Measurements from ENCODE around the gene FOSL2. TPM values are rescaled to one million over a fixed set of nuclear protein-coding genes. Genes with fewer than 3 reads are reported as not detected.

FOSL2 gene
- total and polyA plus RNA-seq, 5 donors from 2014 or later = 1.9 to 195 (median 3.1) TPM

GRCh38 chr2:28434600-28434989, 41.9 kb downstream of the FOSL2 start:
- Histone ChIP-seq H3K4me1 (ENCODE audit: control insufficient read depth, insufficient read depth, low read length, poor library complexity, severe bottlenecking) (peaks cover 6% of the 10 kb centered on the region), H3K27ac (ENCODE audit: insufficient read depth, low read length, poor library complexity, severe bottlenecking) (no peak overlapping the region), H3K27me3 (ENCODE audit: control insufficient read depth, insufficient read depth, low read length) (no peaks in the 10 kb centered on the region), H3K4me3 (ENCODE audit: low read depth, low read length) (no peak overlapping the region), H3K9me3 (ENCODE audit: control insufficient read depth in 2 of 2, low read length in 2 of 2) (no peaks in the 10 kb centered on the region), H3K36me3 (ENCODE audit: control insufficient read depth, insufficient read depth, low read length) (no peaks in the 10 kb centered on the region)
- Mint-ChIP-seq H3K9me3 (peaks cover 0 to 1% (median 0%) of the 10 kb centered on the region in 7 donors), H3K4me3 (no peak overlapping the region), H3K4me1 (peaks cover 0 to 8% (median 0%) of the 10 kb centered on the region in 4 donors), H3K36me3 (no peaks in the 10 kb centered on the region), H3K27ac (no peak overlapping the region), H3K27me3 (no peaks in the 10 kb centered on the region)
- no peak for DNase-seq
- no peak for ATAC-seq (ENCODE audit: low read depth in 2 of 2)

DNA sequence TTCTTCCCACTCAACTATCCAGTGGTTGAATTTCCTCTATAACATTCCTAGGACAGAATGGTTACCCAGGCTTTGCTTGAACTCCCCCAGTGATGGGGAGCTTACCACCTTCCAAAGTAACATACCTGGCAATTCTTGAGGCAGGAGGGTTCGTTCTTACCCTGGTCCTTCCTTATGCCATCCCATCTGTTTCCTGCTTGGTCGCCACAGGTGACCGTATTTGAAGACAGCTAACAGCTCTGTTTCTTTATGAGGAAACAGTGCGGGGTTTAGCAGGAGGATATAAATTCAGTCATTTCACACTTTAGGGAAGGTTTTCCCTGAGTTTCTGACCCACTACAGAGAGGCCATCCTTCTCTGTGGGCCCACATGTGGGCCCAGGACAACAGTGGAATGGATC, 42.6 kb downstream of the FOSL2 start:
- Mint-ChIP-seq H3K27ac (no peak overlapping the region), H3K27me3 (no peaks in the 10 kb centered on the region), H3K9me3 (peaks cover 0 to 1% (median 0%) of the 10 kb centered on the region in 7 donors), H3K4me1 (peaks cover 0 to 7% (median 0%) of the 10 kb centered on the region in 4 donors), H3K36me3 (no peaks in the 10 kb centered on the region), H3K4me3 (no peak overlapping the region)
- Histone ChIP-seq H3K27me3 (ENCODE audit: control insufficient read depth, insufficient read depth, low read length) (no peaks in the 10 kb centered on the region), H3K9me3 (ENCODE audit: control insufficient read depth in 2 of 2, low read length in 2 of 2) (no peaks in the 10 kb centered on the region), H3K4me1 (ENCODE audit: control insufficient read depth, insufficient read depth, low read length, poor library complexity, severe bottlenecking) (peaks cover 4% of the 10 kb centered on the region), H3K36me3 (ENCODE audit: control insufficient read depth, insufficient read depth, low read length) (no peaks in the 10 kb centered on the region), H3K4me3 (ENCODE audit: low read depth, low read length) (no peak overlapping the region), H3K27ac (ENCODE audit: insufficient read depth, low read length, poor library complexity, severe bottlenecking) (no peak overlapping the region)
- no peak for ATAC-seq (ENCODE audit: low read depth in 2 of 2)
- no peak for DNase-seq

GRCh38 chr2:28435814-28436351, 43.2 kb downstream of the FOSL2 start:
- no peak for ATAC-seq (ENCODE audit: low read depth in 2 of 2)
- H3K36me3 Mint-ChIP-seq = no peaks in the 10 kb centered on the region
- Histone ChIP-seq H3K4me3 (ENCODE audit: low read depth, low read length) (no peak overlapping the region), H3K36me3 (ENCODE audit: control insufficient read depth, insufficient read depth, low read length) (no peaks in the 10 kb centered on the region), H3K4me1 (ENCODE audit: control insufficient read depth, insufficient read depth, low read length, poor library complexity, severe bottlenecking) (no peaks in the 10 kb centered on the region), H3K27ac (ENCODE audit: insufficient read depth, low read length, poor library complexity, severe bottlenecking) (no peak overlapping the region), H3K27me3 (ENCODE audit: control insufficient read depth, insufficient read depth, low read length) (no peaks in the 10 kb centered on the region), H3K9me3 (ENCODE audit: control insufficient read depth in 2 of 2, low read length in 2 of 2) (no peaks in the 10 kb centered on the region)
- peaks cover 0 to under 1% (median 0%) of the 10 kb centered on the region in 4 donors for H3K4me1 Mint-ChIP-seq
- peaks cover 0 to 1% (median 0%) of the 10 kb centered on the region in 7 donors for H3K9me3 Mint-ChIP-seq
- DNase-seq = no peak
- peak overlapping the region in 2 of 3 donors; percentile 51 to 52 for H3K27ac Mint-ChIP-seq
- no peak overlapping the region for H3K4me3 Mint-ChIP-seq
- no peaks in the 10 kb centered on the region for H3K27me3 Mint-ChIP-seq

DNA sequence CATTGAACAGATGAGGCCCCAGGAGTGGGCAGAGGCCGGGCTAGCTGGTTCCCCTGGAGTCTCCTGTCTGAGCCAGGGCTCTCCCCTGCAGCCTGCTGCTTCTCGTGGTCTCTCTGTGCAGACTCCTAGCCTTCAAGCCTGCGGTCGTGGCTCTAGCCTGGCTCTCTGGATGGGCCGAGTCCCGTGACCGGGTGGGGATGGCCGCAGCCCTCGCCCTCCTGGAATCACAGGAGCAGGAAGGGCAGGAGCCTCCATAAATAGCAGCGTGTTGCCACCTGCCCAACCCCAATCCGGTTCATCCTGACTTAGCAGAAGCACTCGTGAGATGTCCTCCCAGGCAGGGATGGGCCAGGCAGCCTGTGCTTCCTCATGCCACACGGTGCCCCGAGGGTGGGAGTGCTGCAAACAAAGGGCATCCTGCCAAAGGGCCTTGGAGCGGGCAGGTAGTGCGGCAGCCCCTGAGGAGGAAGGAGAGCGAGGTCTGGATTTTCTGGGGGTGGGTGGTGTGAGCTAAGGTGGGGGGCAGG, 43.9 kb downstream of the FOSL2 start:
- H3K36me3 ChIP-seq (ENCODE audit: control insufficient read depth, insufficient read depth, low read length) = no peaks in the 10 kb centered on the region
- DNase-seq (no peak), ATAC-seq (ENCODE audit: low read depth in 2 of 2) (no peak)
- Mint-ChIP-seq H3K27ac (peak overlapping the region in 2 of 3 donors; percentile 51 to 52), H3K9me3 (peaks cover 0 to 1% (median 0%) of the 10 kb centered on the region in 7 donors), H3K4me3 (no peak overlapping the region), H3K36me3 (no peaks in the 10 kb centered on the region), H3K27me3 (no peaks in the 10 kb centered on the region), H3K4me1 (no peaks in the 10 kb centered on the region)
- H3K4me1 ChIP-seq (ENCODE audit: control insufficient read depth, insufficient read depth, low read length, poor library complexity, severe bottlenecking) = no peaks in the 10 kb centered on the region
- H3K27me3 ChIP-seq (ENCODE audit: control insufficient read depth, insufficient read depth, low read length) = no peaks in the 10 kb centered on the region
- no peaks in the 10 kb centered on the region for H3K9me3 ChIP-seq (ENCODE audit: control insufficient read depth in 2 of 2, low read length in 2 of 2)
- no peak overlapping the region for H3K27ac ChIP-seq (ENCODE audit: insufficient read depth, low read length, poor library complexity, severe bottlenecking)
- H3K4me3 ChIP-seq (ENCODE audit: low read depth, low read length) = no peak overlapping the region

GRCh38 chr2:28437149-28437835, 44.6 kb downstream of the FOSL2 start:
- ATAC-seq (ENCODE audit: low read depth in 2 of 2) = no peak
- H3K9me3 ChIP-seq (ENCODE audit: control insufficient read depth in 2 of 2, low read length in 2 of 2) = no peaks in the 10 kb centered on the region
- H3K27me3 Mint-ChIP-seq = no peaks in the 10 kb centered on the region
- H3K36me3 ChIP-seq (ENCODE audit: control insufficient read depth, insufficient read depth, low read length) = no peaks in the 10 kb centered on the region
- no peak overlapping the region for H3K27ac Mint-ChIP-seq
- no peaks in the 10 kb centered on the region for H3K27me3 ChIP-seq (ENCODE audit: control insufficient read depth, insufficient read depth, low read length)
- peaks cover 0 to 1% (median 0%) of the 10 kb centered on the region in 7 donors for H3K9me3 Mint-ChIP-seq
- H3K27ac ChIP-seq (ENCODE audit: insufficient read depth, low read length, poor library complexity, severe bottlenecking) = no peak overlapping the region
- no peaks in the 10 kb centered on the region for H3K4me1 Mint-ChIP-seq
- H3K4me3 Mint-ChIP-seq = no peak overlapping the region
- DNase-seq = no peak
- no peak overlapping the region for H3K4me3 ChIP-seq (ENCODE audit: low read depth, low read length)
- no peaks in the 10 kb centered on the region for H3K36me3 Mint-ChIP-seq
- no peaks in the 10 kb centered on the region for H3K4me1 ChIP-seq (ENCODE audit: control insufficient read depth, insufficient read depth, low read length, poor library complexity, severe bottlenecking)

GRCh38 chr2:28437918-28438317, 45.3 kb downstream of the FOSL2 start:
- Mint-ChIP-seq H3K4me1 (no peaks in the 10 kb centered on the region), H3K9me3 (peaks cover 0 to under 1% (median 0%) of the 10 kb centered on the region in 7 donors), H3K27ac (no peak overlapping the region), H3K27me3 (no peaks in the 10 kb centered on the region), H3K36me3 (no peaks in the 10 kb centered on the region), H3K4me3 (no peak overlapping the region)
- ATAC-seq (ENCODE audit: low read depth in 2 of 2) = no peak
- H3K27ac ChIP-seq (ENCODE audit: insufficient read depth, low read length, poor library complexity, severe bottlenecking) = no peak overlapping the region
- H3K36me3 ChIP-seq (ENCODE audit: control insufficient read depth, insufficient read depth, low read length) = no peaks in the 10 kb centered on the region
- no peaks in the 10 kb centered on the region for H3K9me3 ChIP-seq (ENCODE audit: control insufficient read depth in 2 of 2, low read length in 2 of 2)
- no peak for DNase-seq
- no peak overlapping the region for H3K4me3 ChIP-seq (ENCODE audit: low read depth, low read length)
- H3K27me3 ChIP-seq (ENCODE audit: control insufficient read depth, insufficient read depth, low read length) = no peaks in the 10 kb centered on the region
- H3K4me1 ChIP-seq (ENCODE audit: control insufficient read depth, insufficient read depth, low read length, poor library complexity, severe bottlenecking) = no peaks in the 10 kb centered on the region

GRCh38 chr2:28438532-28439063, 45.9 kb downstream of the FOSL2 start:
- H3K4me1 Mint-ChIP-seq = no peaks in the 10 kb centered on the region
- no peak for ATAC-seq (ENCODE audit: low read depth in 2 of 2)
- H3K9me3 Mint-ChIP-seq = no peaks in the 10 kb centered on the region
- no peaks in the 10 kb centered on the region for H3K36me3 Mint-ChIP-seq
- Histone ChIP-seq H3K4me1 (ENCODE audit: control insufficient read depth, insufficient read depth, low read length, poor library complexity, severe bottlenecking) (no peaks in the 10 kb centered on the region), H3K4me3 (ENCODE audit: low read depth, low read length) (no peak overlapping the region), H3K27ac (ENCODE audit: insufficient read depth, low read length, poor library complexity, severe bottlenecking) (no peak overlapping the region), H3K27me3 (ENCODE audit: control insufficient read depth, insufficient read depth, low read length) (no peaks in the 10 kb centered on the region), H3K9me3 (ENCODE audit: control insufficient read depth in 2 of 2, low read length in 2 of 2) (no peaks in the 10 kb centered on the region), H3K36me3 (ENCODE audit: control insufficient read depth, insufficient read depth, low read length) (no peaks in the 10 kb centered on the region)
- no peak overlapping the region for H3K4me3 Mint-ChIP-seq
- no peak for DNase-seq
- H3K27ac Mint-ChIP-seq = no peak overlapping the region
- H3K27me3 Mint-ChIP-seq = no peaks in the 10 kb centered on the region

Data from CD4-positive, CD25-positive, alpha-beta regulatory T cell (primary cell).